ENCODE measurements around the gene DICER1.

Gene DICER1

GRCh38 chr14:95121911-95122620, 35.3 kb downstream of the DICER1 start:
- TF ChIP-seq HDGF (IDR thresholded peaks at IDR 0.05; ENCODE audit: borderline replicate concordance) (no peak), FOXM1 (IDR thresholded peaks at IDR 0.05; ENCODE audit: borderline replicate concordance) (no peak), ZNF384 (IDR thresholded peaks at IDR 0.05) (no peak)
- POLR2A ChIA-PET, result no interaction called here
- CTCF ChIA-PET, result no interaction called here
- DNase-seq (ENCODE audit: extremely low spot score), result no peak

- ChIA-PET CTCF (no interaction called here), POLR2A (interaction anchor here (0.8 kb wide), 1 partner anchor 31 kb away, joined by 3 read pairs; no protein-coding TSS in a partner anchor)
- TF ChIP-seq ARNT (IDR thresholded peaks at IDR 0.05) (no peak), BHLHE40 (IDR thresholded peaks at IDR 0.05; ENCODE audit: borderline replicate concordance) (no peak), HDGF (IDR thresholded peaks at IDR 0.05; ENCODE audit: borderline replicate concordance) (no peak), SUZ12 (IDR thresholded peaks at IDR 0.05) (no peak), SP1 (IDR thresholded peaks at IDR 0.05) (no peak), FOXM1 (IDR thresholded peaks at IDR 0.05; ENCODE audit: borderline replicate concordance) (no peak), NFRKB (IDR thresholded peaks at IDR 0.05) (no peak), LEF1 (IDR thresholded peaks at IDR 0.05; ENCODE audit: borderline replicate concordance) (no peak), FOXK2 (IDR thresholded peaks at IDR 0.05) (no peak), TARDBP (IDR thresholded peaks at IDR 0.05) (no peak), FOXA1 (IDR thresholded peaks at IDR 0.05) (no peak), ZNF384 (IDR thresholded peaks at IDR 0.05) (no peak), PKNOX1 (IDR thresholded peaks at IDR 0.05) (no peak), L3MBTL2 (conservative IDR thresholded peaks at IDR 0.05) (no peak), ELF4 (IDR thresholded peaks at IDR 0.05) (no peak), CTBP1 (IDR thresholded peaks at IDR 0.05; ENCODE audit: borderline replicate concordance) (no peak)
- no peak for DNase-seq (ENCODE audit: extremely low spot score)
These were observed 38.0 kb downstream of the DICER1 start for GRCh38 chr14:95119336-95119735.

GRCh38 chr14:95117937-95118721, 39.2 kb downstream of the DICER1 start:
- TF ChIP-seq PKNOX1 (IDR thresholded peaks at IDR 0.05) (no peak), HDGF (IDR thresholded peaks at IDR 0.05; ENCODE audit: borderline replicate concordance) (no peak), SUZ12 (IDR thresholded peaks at IDR 0.05) (no peak), ARNT (IDR thresholded peaks at IDR 0.05) (no peak), FOXM1 (IDR thresholded peaks at IDR 0.05; ENCODE audit: borderline replicate concordance) (no peak), ELF4 (IDR thresholded peaks at IDR 0.05) (no peak), ZNF384 (IDR thresholded peaks at IDR 0.05) (no peak), FOXA1 (IDR thresholded peaks at IDR 0.05) (no peak)
- DNase-seq (ENCODE audit: extremely low spot score), result no peak
- POLR2A ChIA-PET, result interaction anchor here (0.8 kb wide), 1 partner anchor 32 kb away, joined by 3 read pairs; no protein-coding TSS in a partner anchor
- CTCF ChIA-PET, result no interaction called here

GRCh38 chr14:95113476-95113875, 43.9 kb downstream of the DICER1 start:
- ChIA-PET CTCF (no interaction called here), POLR2A (no interaction called here)
- DNase-seq (ENCODE audit: extremely low spot score), result no peak
- TF ChIP-seq PKNOX1 (IDR thresholded peaks at IDR 0.05), result no peak
- no peak for TF ChIP-seq FOXA1 (IDR thresholded peaks at IDR 0.05)
- TF ChIP-seq ZNF384 (IDR thresholded peaks at IDR 0.05), result no peak
- no peak for TF ChIP-seq ELF4 (IDR thresholded peaks at IDR 0.05)
- TF ChIP-seq FOXM1 (IDR thresholded peaks at IDR 0.05; ENCODE audit: borderline replicate concordance), result no peak
- TF ChIP-seq SUZ12 (IDR thresholded peaks at IDR 0.05), result no peak
- no peak for TF ChIP-seq ARNT (IDR thresholded peaks at IDR 0.05)

- DNase-seq (ENCODE audit: extremely low spot score), result no peak
- TF ChIP-seq FOXM1 (IDR thresholded peaks at IDR 0.05; ENCODE audit: borderline replicate concordance) (no peak), BHLHE40 (IDR thresholded peaks at IDR 0.05; ENCODE audit: borderline replicate concordance) (no peak), FOXA1 (IDR thresholded peaks at IDR 0.05) (no peak), SP1 (IDR thresholded peaks at IDR 0.05) (no peak), ELF4 (IDR thresholded peaks at IDR 0.05) (no peak), L3MBTL2 (conservative IDR thresholded peaks at IDR 0.05) (no peak), CTBP1 (IDR thresholded peaks at IDR 0.05; ENCODE audit: borderline replicate concordance) (no peak), FOXK2 (IDR thresholded peaks at IDR 0.05) (no peak), LEF1 (IDR thresholded peaks at IDR 0.05; ENCODE audit: borderline replicate concordance) (no peak), ZNF384 (IDR thresholded peaks at IDR 0.05) (no peak), NFRKB (IDR thresholded peaks at IDR 0.05) (no peak), HDGF (IDR thresholded peaks at IDR 0.05; ENCODE audit: borderline replicate concordance) (no peak), ARNT (IDR thresholded peaks at IDR 0.05) (no peak)
- ChIA-PET CTCF (no interaction called here), POLR2A (interaction anchor here (1.3 kb wide), 1 partner anchor 44 kb away, joined by 3 read pairs; no protein-coding TSS in a partner anchor)
These were observed 45.7 kb downstream of the DICER1 start for GRCh38 chr14:95111507-95112164.

GRCh38 chr14:95110178-95110577, 47.2 kb downstream of the DICER1 start:
- ChIA-PET CTCF (no interaction called here), POLR2A (interaction anchor here (1.3 kb wide), 1 partner anchor 45 kb away, joined by 3 read pairs; no protein-coding TSS in a partner anchor)
- no peak for TF ChIP-seq CTBP1 (IDR thresholded peaks at IDR 0.05; ENCODE audit: borderline replicate concordance)
- TF ChIP-seq PKNOX1 (IDR thresholded peaks at IDR 0.05), result no peak
- TF ChIP-seq ARNT (IDR thresholded peaks at IDR 0.05), result no peak
- no peak for TF ChIP-seq SUZ12 (IDR thresholded peaks at IDR 0.05)
- TF ChIP-seq ZNF384 (IDR thresholded peaks at IDR 0.05), result no peak
- TF ChIP-seq NFRKB (IDR thresholded peaks at IDR 0.05), result no peak
- TF ChIP-seq FOXM1 (IDR thresholded peaks at IDR 0.05; ENCODE audit: borderline replicate concordance), result no peak
- no peak for TF ChIP-seq ELF4 (IDR thresholded peaks at IDR 0.05)
- TF ChIP-seq SP1 (IDR thresholded peaks at IDR 0.05), result no peak
- TF ChIP-seq FOXA1 (IDR thresholded peaks at IDR 0.05), result no peak
- no peak for TF ChIP-seq LEF1 (IDR thresholded peaks at IDR 0.05; ENCODE audit: borderline replicate concordance)
- TF ChIP-seq FOXK2 (IDR thresholded peaks at IDR 0.05), result no peak
- no peak for TF ChIP-seq L3MBTL2 (conservative IDR thresholded peaks at IDR 0.05)
- TF ChIP-seq BHLHE40 (IDR thresholded peaks at IDR 0.05; ENCODE audit: borderline replicate concordance), result no peak
- no peak for TF ChIP-seq HDGF (IDR thresholded peaks at IDR 0.05; ENCODE audit: borderline replicate concordance)
- no peak for DNase-seq (ENCODE audit: extremely low spot score)

All from HEK293T (cell line).